Measurements from ENCODE around the gene ABCC3.

The ABCC3 gene

DNA sequence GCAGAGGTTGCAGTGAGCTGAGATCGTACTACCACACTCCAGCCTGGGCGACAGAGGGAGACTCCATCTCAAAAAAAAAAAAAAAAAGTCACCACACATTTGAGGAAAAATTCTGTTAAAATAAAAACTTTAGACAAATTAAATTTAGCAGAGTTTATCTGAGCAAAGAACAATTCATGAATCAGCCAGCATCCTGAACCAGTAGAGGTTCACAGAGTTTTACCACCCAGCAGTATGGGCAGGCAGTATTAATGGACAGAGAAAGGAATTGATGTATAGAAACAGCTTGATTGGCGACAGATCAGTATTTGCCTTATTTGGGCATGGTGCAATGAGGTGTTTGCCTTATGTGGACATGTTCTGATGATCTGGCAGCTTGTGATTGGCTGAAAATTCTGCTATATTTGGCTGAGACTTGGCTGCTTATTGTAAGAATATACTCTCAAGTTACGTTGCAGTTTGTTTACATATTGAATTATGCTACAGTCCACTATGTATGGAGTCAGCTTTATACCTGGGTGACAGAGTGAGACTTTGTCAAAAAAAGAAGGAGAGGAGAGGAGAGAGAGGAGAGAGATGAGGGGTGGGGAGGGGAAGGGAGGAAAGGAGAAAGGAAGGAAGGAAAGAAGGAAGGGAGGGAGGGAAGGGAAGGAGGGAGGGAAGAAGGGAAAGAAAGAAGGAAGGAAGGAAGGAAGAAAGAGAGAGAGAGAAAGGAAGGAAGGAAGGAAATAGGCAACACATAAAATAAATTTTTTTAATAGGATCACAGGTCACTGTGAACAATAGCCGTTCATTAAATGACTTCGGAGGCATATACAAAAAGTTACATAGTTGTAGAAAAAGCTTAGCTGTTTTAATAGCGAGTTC, 14.6 kb downstream of the ABCC3 start:
- no peak for DNase-seq

DNA sequence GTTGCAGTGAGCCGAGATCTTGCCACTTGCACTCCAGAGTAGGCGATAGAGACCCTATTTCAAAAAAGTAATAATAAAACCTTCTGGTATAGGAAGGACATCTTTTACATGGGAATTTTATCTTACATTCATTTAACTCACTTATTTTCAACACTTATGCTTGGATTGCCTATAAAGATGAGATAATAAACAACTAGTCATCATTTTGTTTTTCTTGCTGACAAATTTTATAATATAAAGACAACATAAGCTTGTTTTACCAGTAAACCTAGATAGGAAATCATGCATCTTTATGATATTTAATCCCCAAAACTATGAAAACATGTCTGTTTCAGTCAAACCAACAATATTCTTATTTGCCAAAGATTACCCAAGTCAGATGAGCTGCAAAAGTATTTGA, 17.0 kb downstream of the ABCC3 start:
- DNase-seq, result no peak

DNA sequence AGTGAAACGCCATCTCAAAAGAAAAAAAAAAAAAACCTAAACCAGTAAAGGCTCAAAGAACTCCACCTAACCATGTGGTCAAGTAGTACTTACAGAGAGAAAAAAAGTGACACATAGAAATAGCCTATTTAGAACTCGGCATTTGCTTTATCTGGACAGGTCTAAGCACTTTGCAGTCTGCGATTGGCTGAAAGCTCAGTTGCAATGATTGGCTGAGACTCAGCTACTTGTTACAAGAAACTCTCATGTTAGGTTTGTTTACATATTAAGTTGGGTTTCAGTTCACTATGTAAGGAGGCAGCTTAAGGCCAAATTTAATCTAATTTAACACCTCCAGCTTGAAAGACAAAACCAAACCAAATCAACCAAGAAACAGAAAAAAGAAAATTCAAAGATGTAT, 19.1 kb downstream of the ABCC3 start:
- no peak for DNase-seq

DNA sequence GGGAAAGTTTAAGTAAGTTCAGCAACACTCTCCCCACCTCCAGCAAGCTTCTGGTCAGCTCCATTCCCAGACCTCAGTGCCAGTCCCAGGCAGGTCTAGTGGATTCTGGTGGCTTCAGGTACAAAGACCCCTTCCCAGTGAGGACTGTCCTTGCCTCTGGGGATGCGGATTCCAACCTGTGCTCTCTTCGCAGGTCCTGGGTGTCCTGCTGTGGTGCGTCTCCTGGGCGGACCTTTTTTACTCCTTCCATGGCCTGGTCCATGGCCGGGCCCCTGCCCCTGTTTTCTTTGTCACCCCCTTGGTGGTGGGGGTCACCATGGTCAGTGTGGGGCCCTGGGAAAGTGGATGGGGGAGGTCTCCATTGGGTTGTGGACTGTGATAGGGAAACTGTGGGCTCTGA, 21.8 kb downstream of the ABCC3 start:
- DNase-seq, result no peak

DNA sequence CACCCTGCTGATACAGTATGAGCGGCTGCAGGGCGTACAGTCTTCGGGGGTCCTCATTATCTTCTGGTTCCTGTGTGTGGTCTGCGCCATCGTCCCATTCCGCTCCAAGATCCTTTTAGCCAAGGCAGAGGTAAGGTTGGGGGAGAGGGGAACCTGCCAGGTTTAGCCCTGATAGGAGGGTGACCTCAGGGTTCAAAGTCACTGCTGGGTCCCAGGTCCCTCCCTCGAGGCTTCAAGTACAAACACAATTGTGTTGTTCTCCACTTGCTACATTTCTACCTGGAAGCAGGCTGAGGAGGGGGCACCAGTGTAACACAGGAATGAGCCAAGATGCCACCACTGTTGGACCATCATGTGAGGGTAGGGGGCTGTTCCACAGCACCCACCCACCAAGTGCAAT, 22.4 kb downstream of the ABCC3 start:
- no peak for DNase-seq

DNA sequence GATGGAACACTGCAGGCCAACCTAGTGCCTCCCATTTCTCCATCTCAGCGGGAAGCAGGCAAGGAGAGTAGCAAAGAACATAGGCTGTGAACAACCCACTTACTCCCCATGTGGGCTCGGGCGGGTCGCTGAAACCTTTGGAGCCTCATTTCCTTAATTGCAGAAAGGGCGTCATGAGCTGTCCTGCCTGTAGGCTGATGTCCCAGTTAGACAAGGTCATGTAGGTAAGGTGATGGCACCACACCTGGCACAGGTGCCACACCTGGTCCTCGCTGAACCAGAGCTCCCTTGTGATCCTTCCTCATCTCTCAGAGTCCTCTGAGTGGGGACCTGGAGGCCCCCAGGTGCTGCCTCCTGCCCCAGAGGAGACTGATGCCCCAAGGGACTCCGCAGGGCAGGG, 22.9 kb downstream of the ABCC3 start:
- DNase-seq, result no peak

DNA sequence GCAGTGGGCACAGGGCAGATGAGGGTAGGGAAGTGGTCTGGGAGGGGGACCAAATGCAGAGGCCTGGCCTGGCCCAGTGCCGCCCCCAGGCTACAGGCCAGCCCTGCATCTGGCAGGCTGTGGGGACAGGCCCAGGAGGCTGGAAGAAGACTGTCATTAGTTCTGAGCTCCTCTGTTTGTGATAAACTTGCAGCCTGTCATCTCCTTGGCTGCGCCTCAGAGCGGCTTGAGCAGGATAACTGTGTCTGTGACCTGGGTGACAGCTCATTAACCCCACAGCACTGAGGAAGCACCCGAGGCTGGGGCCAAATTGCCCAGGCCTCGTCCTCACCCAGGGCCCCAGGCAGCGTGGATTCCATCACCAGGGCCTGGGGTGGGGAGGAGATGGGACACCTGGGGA, 23.9 kb downstream of the ABCC3 start:
- DNase-seq, result no peak

DNA sequence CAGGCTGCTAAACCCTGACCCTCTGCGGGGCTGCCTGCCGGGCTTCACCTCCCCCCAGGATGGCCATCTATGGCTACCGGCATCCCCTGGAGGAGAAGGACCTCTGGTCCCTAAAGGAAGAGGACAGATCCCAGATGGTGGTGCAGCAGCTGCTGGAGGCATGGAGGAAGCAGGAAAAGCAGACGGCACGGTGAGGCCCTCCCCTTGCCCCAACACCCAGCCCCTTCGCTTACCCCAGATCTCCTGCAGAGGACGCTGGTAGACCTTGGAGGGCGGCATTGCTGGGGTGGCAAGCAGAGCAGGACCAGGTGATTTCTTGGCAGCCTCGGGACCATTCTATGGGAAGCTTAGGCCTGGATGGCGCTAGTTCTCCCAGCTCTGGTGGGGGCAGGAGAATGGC, 24.5 kb downstream of the ABCC3 start:
- no peak for DNase-seq

DNA sequence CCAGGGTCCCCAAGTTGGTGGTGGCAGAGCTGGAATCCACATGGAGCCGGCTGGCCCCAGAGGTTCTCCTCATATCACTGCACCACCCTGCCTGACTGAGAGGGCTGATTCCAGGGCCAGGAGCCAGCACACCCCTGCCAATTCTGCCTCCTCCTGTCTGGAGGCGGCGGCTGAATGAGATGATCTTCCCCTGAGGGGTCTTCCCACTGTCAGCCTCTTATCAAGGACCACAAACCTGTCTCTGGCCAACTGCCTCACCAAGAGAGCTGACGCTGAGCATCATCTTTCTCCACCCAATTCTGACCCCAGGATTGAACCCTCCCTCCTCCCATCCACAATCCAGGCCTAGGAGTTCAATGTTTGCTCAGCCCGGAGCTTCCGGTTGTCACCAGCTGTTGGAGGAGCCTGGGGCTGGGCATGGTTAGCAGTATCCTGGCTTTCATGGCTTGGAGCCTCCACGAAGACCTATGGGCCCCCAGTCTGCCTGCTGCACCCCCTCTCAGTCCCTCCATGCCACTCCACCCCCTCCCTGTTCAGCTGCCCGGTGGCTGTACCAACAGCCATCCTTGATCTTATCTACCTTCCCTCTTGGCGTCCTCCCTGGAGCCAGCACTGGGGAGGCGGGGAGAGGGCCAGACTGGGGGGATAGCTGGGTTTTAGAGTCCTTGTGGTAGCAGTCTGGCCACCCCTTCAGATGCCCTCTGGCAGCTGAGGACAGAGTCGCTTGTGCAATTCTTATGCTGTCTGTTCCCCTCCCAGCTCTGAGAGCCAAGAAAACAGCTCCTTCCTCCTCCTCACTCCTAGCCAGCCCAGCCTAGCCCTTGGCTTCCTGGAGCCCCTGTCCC, 25.6 kb downstream of the ABCC3 start:
- DNase-seq, result no peak

DNA sequence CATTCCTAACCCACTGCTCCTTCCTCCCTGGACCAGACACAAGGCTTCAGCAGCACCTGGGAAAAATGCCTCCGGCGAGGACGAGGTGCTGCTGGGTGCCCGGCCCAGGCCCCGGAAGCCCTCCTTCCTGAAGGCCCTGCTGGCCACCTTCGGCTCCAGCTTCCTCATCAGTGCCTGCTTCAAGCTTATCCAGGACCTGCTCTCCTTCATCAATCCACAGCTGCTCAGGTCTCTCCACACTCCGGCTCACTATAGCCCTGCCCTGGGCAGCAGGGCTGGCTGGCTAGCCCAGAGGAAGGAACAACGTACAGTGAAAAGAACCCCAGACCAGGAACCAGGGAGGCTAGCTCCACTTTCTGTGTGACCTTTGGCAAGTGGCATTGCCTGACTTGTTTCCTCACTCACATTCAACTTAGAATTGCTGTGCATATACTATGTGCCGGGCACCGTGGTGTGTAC, 26.2 kb downstream of the ABCC3 start:
- DNase-seq, result no peak

DNA sequence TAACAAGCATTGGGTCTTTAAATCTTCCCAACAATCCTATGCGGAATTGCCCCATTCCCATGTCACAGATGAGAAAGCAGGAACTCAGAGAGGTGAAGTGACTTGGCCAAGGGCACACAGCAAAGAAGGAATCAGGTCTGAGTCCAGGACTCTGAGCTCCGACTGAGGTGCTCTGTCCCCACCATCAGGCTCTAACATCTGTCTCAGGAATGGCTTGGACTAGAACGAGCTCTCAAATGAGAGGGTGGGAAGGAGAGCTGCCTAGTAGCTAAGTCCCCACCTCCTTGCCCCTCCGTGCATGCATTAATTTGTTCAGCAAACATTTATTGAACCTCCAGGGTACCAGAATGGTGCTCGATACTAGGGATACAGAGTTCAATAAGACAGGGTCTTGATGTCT, 26.7 kb downstream of the ABCC3 start:
- DNase-seq, result no peak

DNA sequence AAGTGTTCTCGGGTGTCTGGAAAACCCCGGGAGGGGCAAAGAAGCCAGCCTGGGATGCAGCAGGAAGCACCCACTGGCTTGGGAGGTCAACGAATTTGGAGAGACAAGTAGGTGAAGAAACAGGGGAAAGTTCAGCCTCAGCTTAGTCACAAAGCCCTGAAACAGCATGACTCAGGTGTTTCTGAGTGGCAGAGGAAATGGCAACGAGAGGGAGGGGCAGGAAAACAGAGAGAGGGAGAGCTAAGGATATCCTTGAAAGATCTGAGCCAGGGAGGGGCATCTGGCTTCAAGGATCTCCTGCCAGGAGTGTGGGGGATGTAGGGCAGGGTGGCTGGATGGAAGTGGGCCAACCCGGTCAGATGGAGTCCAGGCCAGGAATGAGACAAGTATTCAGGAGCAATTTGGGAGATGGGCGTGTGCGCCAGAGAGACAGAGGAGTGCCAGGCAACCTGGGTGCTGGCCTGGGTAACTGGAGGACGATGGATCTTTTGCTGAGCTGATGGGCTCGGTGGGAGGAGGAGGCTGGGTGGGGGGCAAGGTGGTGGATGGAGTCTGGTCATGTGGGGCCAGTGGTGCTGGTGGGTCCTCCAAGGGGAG, 27.2 kb downstream of the ABCC3 start:
- DNase-seq, result peak; percentile 24

DNA sequence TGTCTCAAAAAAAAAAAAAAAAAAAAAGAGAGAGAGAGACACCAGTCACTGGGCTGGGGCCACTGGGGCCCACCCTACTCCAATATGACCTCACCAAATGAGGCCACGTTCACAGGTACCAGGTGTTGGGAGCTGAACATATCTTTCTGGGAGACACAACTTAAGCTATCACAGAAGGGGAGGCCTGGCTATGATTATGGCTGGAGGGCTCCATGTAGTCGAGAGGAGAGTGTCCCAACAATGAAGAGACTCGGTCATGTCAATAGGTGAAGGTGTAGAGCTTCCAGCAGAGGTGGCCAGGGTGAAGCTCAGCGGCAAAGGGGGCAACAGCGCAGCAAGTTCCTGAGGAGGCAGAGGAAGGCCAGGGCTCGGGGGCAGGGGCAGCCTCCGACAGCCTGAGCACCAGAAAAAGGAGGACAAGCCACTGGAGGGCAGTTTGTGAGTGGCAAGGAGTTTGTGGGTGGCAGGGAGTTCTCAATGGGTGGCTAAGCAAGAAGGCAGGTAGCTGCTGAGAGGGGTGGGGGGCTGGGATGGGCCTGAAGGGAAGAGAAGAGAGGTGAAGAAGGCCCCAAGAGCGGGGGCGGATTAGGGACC, 28.0 kb downstream of the ABCC3 start:
- DNase-seq, result no peak

DNA sequence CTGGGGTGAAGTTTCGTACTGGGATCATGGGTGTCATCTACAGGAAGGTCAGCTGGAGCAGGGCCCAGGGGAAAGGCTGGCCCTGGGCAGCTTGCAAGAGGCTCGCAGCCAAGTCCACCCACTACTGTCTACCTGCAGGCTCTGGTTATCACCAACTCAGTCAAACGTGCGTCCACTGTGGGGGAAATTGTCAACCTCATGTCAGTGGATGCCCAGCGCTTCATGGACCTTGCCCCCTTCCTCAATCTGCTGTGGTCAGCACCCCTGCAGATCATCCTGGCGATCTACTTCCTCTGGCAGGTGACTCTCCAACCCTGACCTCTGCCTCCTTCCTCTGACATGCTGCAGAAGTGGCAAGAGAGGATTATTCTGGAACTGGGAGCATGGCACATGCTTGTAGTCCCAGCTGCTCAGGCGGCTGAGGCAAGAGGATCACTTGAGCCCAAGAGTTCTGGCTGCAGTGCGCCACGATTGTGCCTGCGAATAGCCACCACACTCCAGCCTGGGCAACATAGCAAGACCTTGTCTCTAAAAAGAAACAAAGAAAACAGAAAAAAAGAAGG, 29.2 kb downstream of the ABCC3 start:
- no peak for DNase-seq

DNA sequence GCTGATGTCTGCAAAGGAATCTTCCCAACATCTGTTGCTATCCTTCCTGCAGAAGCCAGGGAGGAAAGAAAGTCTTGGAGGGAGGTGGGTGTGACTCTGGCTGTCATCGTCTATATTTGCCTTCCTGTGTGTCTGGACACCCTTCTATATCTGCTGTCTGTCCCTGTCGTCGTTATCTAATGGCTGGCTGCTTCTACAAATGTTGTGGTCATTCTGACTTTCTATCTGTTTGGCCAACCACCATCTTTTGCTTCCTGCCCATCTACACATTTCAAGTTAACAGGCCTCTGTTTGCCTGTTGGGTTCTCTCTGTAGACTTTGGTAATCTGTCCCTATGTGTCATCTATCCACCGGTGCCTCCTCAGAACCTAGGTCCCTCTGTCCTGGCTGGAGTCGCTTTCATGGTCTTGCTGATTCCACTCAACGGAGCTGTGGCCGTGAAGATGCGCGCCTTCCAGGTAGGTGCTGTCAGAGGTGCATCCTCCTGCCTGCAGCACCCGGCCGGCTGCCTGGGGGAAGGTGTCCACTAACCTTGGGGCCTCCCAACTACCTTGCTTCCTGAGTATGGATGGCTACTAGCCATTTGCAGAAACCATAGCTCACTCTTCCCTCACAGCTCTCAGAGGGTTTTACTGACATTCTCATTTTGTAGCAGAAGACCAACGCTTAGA, 30.2 kb downstream of the ABCC3 start:
- no peak for DNase-seq

DNA sequence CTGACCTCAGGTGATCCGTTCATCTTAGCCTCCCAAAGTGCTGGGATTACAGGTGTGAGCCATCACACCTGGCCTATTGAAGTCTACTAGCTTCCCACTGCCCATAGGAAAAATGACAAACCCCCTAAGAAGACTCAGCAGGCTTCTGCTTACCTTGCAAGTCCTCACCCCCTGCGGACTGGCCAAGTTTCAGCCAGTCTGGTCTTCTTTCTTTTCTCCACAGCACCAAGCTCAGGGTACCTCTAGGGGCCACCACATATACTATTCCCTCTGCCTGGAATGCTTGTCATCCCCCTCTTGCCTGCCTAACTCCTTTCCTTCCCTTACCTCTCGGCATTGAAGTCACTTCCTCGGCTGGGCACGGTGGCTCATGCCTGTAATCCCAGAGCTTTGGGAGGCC, 31.2 kb downstream of the ABCC3 start:
- no peak for DNase-seq

DNA sequence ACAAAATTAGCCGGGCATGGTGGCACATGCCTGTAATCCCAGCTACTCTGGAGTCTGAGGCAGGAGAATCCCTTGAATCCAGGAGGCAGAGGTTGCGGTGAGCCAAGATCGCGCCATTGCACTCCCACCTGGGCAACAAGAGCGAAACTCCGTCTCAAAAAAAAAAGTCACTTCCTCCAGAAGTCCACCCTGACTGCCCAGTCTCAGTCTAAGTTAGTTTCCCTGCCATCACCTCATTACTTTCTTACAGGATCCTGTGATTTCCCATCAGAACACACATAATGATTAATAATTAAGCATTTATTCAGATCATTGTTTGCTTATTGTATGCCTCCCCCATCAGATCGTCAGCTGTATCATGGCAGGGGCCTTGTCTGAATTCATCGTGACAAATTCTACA, 31.6 kb downstream of the ABCC3 start:
- DNase-seq, result no peak

DNA sequence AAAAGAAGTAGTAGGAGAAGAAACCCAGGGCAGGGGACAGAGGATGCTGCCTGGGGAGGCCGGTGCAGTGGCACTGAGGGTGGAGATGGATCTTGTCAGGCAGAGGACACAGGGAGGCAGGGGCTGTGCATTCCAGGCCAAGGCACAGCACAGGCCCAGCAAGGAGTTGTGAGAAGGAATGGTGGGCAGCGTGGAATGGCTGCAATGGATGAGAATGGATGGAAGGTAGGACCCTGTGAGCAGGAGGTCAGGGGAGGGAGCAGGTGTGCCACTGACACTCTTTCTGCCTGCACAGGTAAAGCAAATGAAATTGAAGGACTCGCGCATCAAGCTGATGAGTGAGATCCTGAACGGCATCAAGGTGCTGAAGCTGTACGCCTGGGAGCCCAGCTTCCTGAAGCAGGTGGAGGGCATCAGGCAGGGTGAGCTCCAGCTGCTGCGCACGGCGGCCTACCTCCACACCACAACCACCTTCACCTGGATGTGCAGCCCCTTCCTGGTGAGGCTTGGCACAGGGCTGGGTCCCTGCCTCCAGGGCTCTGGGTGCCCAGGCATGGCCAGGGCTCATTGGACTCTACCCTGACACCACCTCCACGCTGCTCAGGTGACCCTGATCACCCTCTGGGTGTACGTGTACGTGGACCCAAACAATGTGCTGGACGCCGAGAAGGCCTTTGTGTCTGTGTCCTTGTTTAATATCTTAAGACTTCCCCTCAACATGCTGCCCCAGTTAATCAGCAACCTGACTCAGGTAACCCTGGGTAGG, 32.8 kb downstream of the ABCC3 start:
- DNase-seq, result no peak

DNA sequence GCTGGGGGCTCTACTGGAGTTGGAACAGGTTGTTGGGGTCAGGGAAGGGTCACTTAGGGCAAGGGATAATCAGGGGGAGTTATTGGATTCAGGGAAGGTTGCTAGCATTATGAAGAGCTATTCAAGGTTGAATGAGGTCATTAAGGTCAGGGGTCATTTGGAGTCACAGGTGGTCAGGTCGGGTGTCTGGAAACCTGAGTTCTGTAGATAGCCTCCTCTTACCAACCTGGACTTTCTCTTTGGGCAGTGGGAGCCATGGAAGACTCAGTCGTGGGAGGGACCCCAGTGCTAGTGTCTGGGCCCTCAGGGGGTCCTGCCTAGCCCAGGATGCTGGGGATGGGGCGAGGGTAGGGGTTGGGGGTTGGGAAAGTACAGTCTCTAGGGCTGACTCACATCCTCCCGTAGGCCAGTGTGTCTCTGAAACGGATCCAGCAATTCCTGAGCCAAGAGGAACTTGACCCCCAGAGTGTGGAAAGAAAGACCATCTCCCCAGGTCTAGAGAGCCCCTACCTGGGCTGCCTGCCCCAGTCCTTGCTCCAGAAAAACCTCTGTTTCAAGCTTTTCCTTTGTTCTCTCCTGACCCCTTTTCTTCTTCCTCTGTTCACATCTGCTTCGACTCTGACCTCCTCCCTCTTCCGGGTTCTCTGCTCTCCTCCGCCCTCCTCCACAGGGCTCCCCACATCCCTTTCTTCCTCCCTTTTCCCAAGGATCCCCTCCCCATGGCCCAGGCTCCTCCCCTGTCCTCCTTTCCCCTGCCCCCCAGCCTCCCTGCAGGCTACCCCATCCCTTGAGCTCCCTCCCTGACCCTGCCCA, 33.5 kb downstream of the ABCC3 start:
- DNase-seq, result no peak

DNA sequence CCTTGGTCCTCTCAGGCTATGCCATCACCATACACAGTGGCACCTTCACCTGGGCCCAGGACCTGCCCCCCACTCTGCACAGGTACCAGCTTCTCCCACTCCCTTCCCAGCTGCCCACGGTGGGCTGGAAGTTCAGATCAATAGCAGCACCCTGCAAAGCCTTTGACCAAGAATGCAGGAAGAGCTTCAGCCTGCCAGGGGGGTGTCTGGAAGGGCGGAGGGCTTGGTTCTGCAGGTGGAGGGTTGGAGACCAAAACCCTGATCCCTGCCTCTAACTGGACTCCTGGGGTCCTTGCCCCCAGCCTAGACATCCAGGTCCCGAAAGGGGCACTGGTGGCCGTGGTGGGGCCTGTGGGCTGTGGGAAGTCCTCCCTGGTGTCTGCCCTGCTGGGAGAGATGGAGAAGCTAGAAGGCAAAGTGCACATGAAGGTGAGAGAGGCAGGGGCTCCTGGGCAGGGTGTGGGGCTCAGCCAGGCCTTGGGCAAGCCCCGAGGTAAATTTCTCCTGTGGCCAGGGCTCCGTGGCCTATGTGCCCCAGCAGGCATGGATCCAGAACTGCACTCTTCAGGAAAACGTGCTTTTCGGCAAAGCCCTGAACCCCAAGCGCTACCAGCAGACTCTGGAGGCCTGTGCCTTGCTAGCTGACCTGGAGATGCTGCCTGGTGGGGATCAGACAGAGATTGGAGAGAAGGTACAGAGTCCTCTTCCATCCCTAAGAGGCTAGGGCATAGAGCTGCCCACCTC, 34.3 kb downstream of the ABCC3 start:
- no peak for DNase-seq
